Brain microvascular endothelial cell (primary cell): ENCODE results near the gene SCYGR8.

Source experiments
- DNase-seq: peaks from one replicate; pipeline ENCODE4 v3.0.0-alpha.2; 2020
- H3K27ac ChIP-seq: fragments of 250-450 bp; sonication (Bioruptor Pico); 2 replicates; pipeline ENCODE4 v1.5.1; 2020; ENCODE audit warnings: mild to moderate bottlenecking, moderate library complexity
- H3K27me3 ChIP-seq: fragments of 250-450 bp; sonication (Bioruptor Pico); replicated peaks from 2 replicates; pipeline ENCODE4 v1.5.1; 2020; ENCODE audit warnings: mild to moderate bottlenecking
- H3K36me3 ChIP-seq: fragments of 250-450 bp; sonication (Bioruptor Pico); replicated peaks from 2 replicates; pipeline ENCODE4 v1.5.1; 2020; ENCODE audit warnings: mild to moderate bottlenecking
- H3K4me3 ChIP-seq: 2 replicates; pipeline ENCODE4 v1.5.1; 2011; ENCODE audit warnings: low read depth, mild to moderate bottlenecking, control low read depth, low read length, moderate library complexity
- CTCF ChIP-seq: IDR thresholded peaks from 2 replicates; pipeline ENCODE4 v1.5.1; 2011; ENCODE audit warnings: low read depth, mild to moderate bottlenecking, moderate library complexity, low read length, control low read depth, inconsistent platforms; ENCODE audit errors: missing control alignments
- in situ Hi-C: cut with HindIII; loops from 2 replicates; pipeline ENCODE4 v1.10.0; 2017; ENCODE audit warnings: low sequenced_read_pairs, low pct_ligation_motif_present

Gene SCYGR8

GRCh38 chr2:227772932-227773331, 27.2 kb downstream of the SCYGR8 start:
- TF ChIP-seq CTCF: no peak
- Histone ChIP-seq H3K4me3 (no peak overlapping the region), H3K36me3 (no peaks in the 10 kb centered on the region), H3K27me3 (no peaks in the 10 kb centered on the region), H3K27ac (no peak overlapping the region)
- no peak for DNase-seq
- in situ Hi-C loops: no loop called here

- in situ Hi-C loops: no loop called here
- Histone ChIP-seq H3K27ac (no peak overlapping the region), H3K4me3 (no peak overlapping the region), H3K27me3 (no peaks in the 10 kb centered on the region), H3K36me3 (no peaks in the 10 kb centered on the region)
- DNase-seq: no peak
- TF ChIP-seq CTCF: peak; percentile 39
Observed at GRCh38 chr2:227774011-227774624, 28.4 kb downstream of the SCYGR8 start.

- no peaks in the 10 kb centered on the region for H3K27me3 ChIP-seq
- H3K27ac ChIP-seq: no peak overlapping the region
- in situ Hi-C loops: no loop called here
- no peaks in the 10 kb centered on the region for H3K36me3 ChIP-seq
- no peak for TF ChIP-seq CTCF
- no peak for DNase-seq
- H3K4me3 ChIP-seq: no peak overlapping the region
Observed at GRCh38 chr2:227774895-227775842, 29.5 kb downstream of the SCYGR8 start.

- Histone ChIP-seq H3K27ac (no peak overlapping the region), H3K36me3 (no peaks in the 10 kb centered on the region), H3K27me3 (no peaks in the 10 kb centered on the region), H3K4me3 (no peak overlapping the region)
- in situ Hi-C loops: no loop called here
- TF ChIP-seq CTCF: no peak
- DNase-seq: no peak
Observed at GRCh38 chr2:227780981-227781615, 35.4 kb downstream of the SCYGR8 start.

- no peak for TF ChIP-seq CTCF
Observed at GRCh38 chr2:227781841-227782240, 36.1 kb downstream of the SCYGR8 start.

More at GRCh38 chr2:227781841-227782240, 36.1 kb downstream of the SCYGR8 start:
- in situ Hi-C loops: no loop called here
- Histone ChIP-seq H3K27me3 (no peaks in the 10 kb centered on the region), H3K27ac (no peak overlapping the region), H3K36me3 (no peaks in the 10 kb centered on the region), H3K4me3 (no peak overlapping the region)
- DNase-seq: no peak
